ENCODE results near the gene LTA. TPM values are rescaled to one million over a fixed set of nuclear protein-coding genes. Genes with fewer than 3 reads are reported as not detected.

The LTA gene
- total and polyA plus RNA-seq, 2 donors (not counting 1 experiment from before 2014, with no cell fraction given), result 8.6 to 8.8 TPM

DNA sequence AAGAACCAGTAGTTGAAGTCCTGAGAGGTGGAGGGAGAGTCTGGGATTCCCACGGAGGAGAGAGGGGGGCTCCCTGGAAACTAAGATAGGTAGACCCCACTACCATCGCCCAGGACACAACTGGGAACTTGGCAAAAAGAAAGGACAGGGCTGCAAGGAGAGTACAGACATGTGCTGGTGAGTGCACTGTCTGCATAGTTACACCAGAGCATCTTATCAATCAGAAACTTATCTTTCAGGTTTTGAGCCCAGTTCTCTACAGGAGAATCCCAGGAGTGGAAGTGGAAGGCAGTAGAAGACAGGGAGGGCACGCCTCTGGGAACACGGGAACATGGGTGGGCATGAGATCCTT lies 12.5 kb upstream of the LTA start:
- H3K4me3 Mint-ChIP-seq, result peak overlapping the region; percentile 92
- H3K9me3 ChIP-seq (ENCODE audit: control extremely low read depth in 1 of 3, control insufficient read depth in 2 of 3, insufficient read depth in 1 of 3, low read length in 2 of 3), result no peaks in the 10 kb centered on the region
- intact Hi-C loops (cut with micrococcal nuclease), result loop anchor here (2.0 kb wide), 1 partner anchor 21 kb away; no protein-coding TSS in a partner anchor
- no peaks in the 10 kb centered on the region for H3K27me3 ChIP-seq (replicated peaks in 1 of 4; ENCODE audit: control extremely low read depth in 1 of 4, control insufficient read depth in 3 of 4, insufficient read depth in 4 of 4, low read length in 3 of 4)
- no peaks in the 10 kb centered on the region for H3K9me3 Mint-ChIP-seq (ENCODE audit: insufficient read depth)
- WGBS (ENCODE audit: insufficient coverage), result 18% methylated on average over 2 of the region's 4 CpGs
- peaks cover 0 to 3% of the 10 kb centered on the region in 2 experiments for H3K36me3 ChIP-seq (replicated peaks in 1 of 2; ENCODE audit: control extremely low read depth in 1 of 2, control insufficient read depth in 1 of 2, extremely low read depth in 1 of 2, insufficient read depth in 2 of 2, low read length in 1 of 2)
- ATAC-seq (ENCODE audit: low read depth) (peak; percentile 3), DNase-seq (no peak)
- peak overlapping the region; percentile 80 to 87 for H3K27ac ChIP-seq (ENCODE audit: low read length in 2 of 2)
- POLR2A ChIA-PET, result interaction anchor here (0.5 to 42.6 kb wide), 7 partner anchors 8 to 231 kb away, joined by 3 to 1450 read pairs (median 4); partner anchors contain the start of genes DDX39B, LST1, LTA and LTB
- H3K9ac ChIP-seq (ENCODE audit: low read length), result peak overlapping the region; percentile 54
- peak overlapping the region; percentile 94 for H3K27ac Mint-ChIP-seq
- no peak overlapping the region for H2AFZ ChIP-seq (ENCODE audit: insufficient read depth, low read depth, low read length, poor library complexity, severe bottlenecking)
- peak overlapping the region; percentile 92 for H3K4me2 ChIP-seq (replicated peaks; ENCODE audit: low read depth, low read length, poor library complexity, severe bottlenecking)
- peaks cover 68% of the 10 kb centered on the region for H3K79me2 ChIP-seq (ENCODE audit: control insufficient read depth, insufficient read depth, low read length)
- peaks cover 20% of the 10 kb centered on the region for H4K20me1 ChIP-seq (ENCODE audit: control insufficient read depth, insufficient read depth, low read length, poor library complexity, severe bottlenecking)
- peaks cover 81% of the 10 kb centered on the region for H3K4me1 Mint-ChIP-seq
- TF ChIP-seq EZH2 (IDR thresholded peaks at IDR 0.05; ENCODE audit: borderline replicate concordance, insufficient read depth, low read depth, low read length, poor library complexity, severe bottlenecking), result no peak
- TF ChIP-seq, protein P1, sequence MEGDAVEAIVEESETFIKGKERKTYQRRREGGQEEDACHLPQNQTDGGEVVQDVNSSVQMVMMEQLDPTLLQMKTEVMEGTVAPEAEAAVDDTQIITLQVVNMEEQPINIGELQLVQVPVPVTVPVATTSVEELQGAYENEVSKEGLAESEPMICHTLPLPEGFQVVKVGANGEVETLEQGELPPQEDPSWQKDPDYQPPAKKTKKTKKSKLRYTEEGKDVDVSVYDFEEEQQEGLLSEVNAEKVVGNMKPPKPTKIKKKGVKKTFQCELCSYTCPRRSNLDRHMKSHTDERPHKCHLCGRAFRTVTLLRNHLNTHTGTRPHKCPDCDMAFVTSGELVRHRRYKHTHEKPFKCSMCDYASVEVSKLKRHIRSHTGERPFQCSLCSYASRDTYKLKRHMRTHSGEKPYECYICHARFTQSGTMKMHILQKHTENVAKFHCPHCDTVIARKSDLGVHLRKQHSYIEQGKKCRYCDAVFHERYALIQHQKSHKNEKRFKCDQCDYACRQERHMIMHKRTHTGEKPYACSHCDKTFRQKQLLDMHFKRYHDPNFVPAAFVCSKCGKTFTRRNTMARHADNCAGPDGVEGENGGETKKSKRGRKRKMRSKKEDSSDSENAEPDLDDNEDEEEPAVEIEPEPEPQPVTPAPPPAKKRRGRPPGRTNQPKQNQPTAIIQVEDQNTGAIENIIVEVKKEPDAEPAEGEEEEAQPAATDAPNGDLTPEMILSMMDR (IDR thresholded peaks at IDR 0.05), result peak; percentile 7
- peak overlapping the region; percentile 4 to 61 (median 45) for H3K4me3 ChIP-seq (ENCODE audit: control extremely low read depth in 1 of 5, extremely low read depth in 1 of 5, insufficient read depth in 1 of 5, low read depth in 2 of 5, low read length in 4 of 5)
- CTCF ChIA-PET, result interaction anchor here (1.3 to 29.4 kb wide), 4 partner anchors 9 to 31 kb away, joined by 4 to 2241 read pairs (median 28); partner anchors contain the start of genes DDX39B, LST1, LTB and NCR3
- H3K27me3 Mint-ChIP-seq, result no peaks in the 10 kb centered on the region
- peaks cover 80 to 81% of the 10 kb centered on the region in 2 donors for H3K4me1 ChIP-seq (ENCODE audit: control insufficient read depth in 2 of 2, insufficient read depth in 2 of 2, low read length in 2 of 2)

All from B cell (primary cell).